BJ (cell line): Measurements from ENCODE around the gene PASD1. TPM values are rescaled to one million over a fixed set of nuclear protein-coding genes. Genes with fewer than 3 reads are reported as not detected.

Experiments used
- CTCF ChIA-PET: fragments of 350-600 bp; formaldehyde crosslinking; extraction: SDS; loops from one replicate; lab custom pipeline; 2021; ENCODE audit warnings: antibody characterized with exemption, inconsistent platforms; lab: Yijun Ruan, JAX
- POLR2A ChIA-PET: fragments of 300-600 bp; sonication (Branson Sonifier 250); formaldehyde crosslinking; extraction: SDS; loops from one replicate; lab custom pipeline; 2021; ENCODE audit warnings: antibody characterized with exemption; lab: Charles Lee
- DNase-seq: peaks from one replicate; pipeline ENCODE4 v3.0.0-alpha.2; 2011; ENCODE audit warnings: low read depth
- H3K27me3 ChIP-seq: 2 replicates; pipeline ENCODE4 v1.6.0; 2011; ENCODE audit warnings: low read length; ENCODE audit not compliant: control insufficient read depth, insufficient read depth
- H3K36me3 ChIP-seq: 2 replicates; pipeline ENCODE4 v1.5.1; 2011; ENCODE audit warnings: low read length; ENCODE audit not compliant: control insufficient read depth, insufficient read depth
- H3K4me3 ChIP-seq: 2 replicates; pipeline ENCODE4 v1.5.1; 2011; ENCODE audit warnings: low read depth, mild to moderate bottlenecking, control low read depth, low read length
- CTCF ChIP-seq: IDR thresholded peaks from 2 replicates; pipeline ENCODE4 v1.5.1; 2011; ENCODE audit warnings: low read depth, mild to moderate bottlenecking, control low read depth, inconsistent platforms, low read length, moderate library complexity; ENCODE audit not compliant: insufficient read depth
- polyA plus RNA-seq: library from polyadenylated mRNA; depleted of rRNA; stranded (reverse); fragments of >200 nt; gene quantifications from 2 replicates; pipeline ENCODE4 v1.2.3, GENCODE V29; 2011

PASD1 gene
- polyA plus RNA-seq, 1 experiment, result not detected

GRCh38 chrX:151708821-151709220 lies 145.3 kb downstream of the PASD1 start:
- CTCF ChIA-PET, result no interaction called here
- no peaks in the 10 kb centered on the region for H3K27me3 ChIP-seq
- no peaks in the 10 kb centered on the region for H3K36me3 ChIP-seq
- POLR2A ChIA-PET, result no interaction called here
- H3K4me3 ChIP-seq, result no peak overlapping the region
- DNase-seq, result no peak
- no peak for TF ChIP-seq CTCF

- H3K27me3 ChIP-seq, result no peaks in the 10 kb centered on the region
- TF ChIP-seq CTCF, result no peak
- POLR2A ChIA-PET, result no interaction called here
- H3K4me3 ChIP-seq, result no peak overlapping the region
- no peak for DNase-seq
- CTCF ChIA-PET, result interaction anchor here (1.4 kb wide), 1 partner anchor 922 kb away, joined by 4 read pairs; no protein-coding TSS in a partner anchor
- H3K36me3 ChIP-seq, result no peaks in the 10 kb centered on the region
These were observed 147.0 kb downstream of the PASD1 start for GRCh38 chrX:151710457-151710856.

- CTCF ChIA-PET, result interaction anchor here (1.4 kb wide), 1 partner anchor 921 kb away, joined by 4 read pairs; no protein-coding TSS in a partner anchor
- POLR2A ChIA-PET, result no interaction called here
- Histone ChIP-seq H3K4me3 (no peak overlapping the region), H3K36me3 (no peaks in the 10 kb centered on the region), H3K27me3 (no peaks in the 10 kb centered on the region)
- TF ChIP-seq CTCF, result no peak
- no peak for DNase-seq
These were observed 147.7 kb downstream of the PASD1 start for GRCh38 chrX:151711154-151711553.

GRCh38 chrX:151711787-151712186 lies 148.3 kb downstream of the PASD1 start:
- no peak for DNase-seq
- ChIA-PET CTCF (no interaction called here), POLR2A (no interaction called here)
- no peak for TF ChIP-seq CTCF
- Histone ChIP-seq H3K27me3 (no peaks in the 10 kb centered on the region), H3K36me3 (no peaks in the 10 kb centered on the region), H3K4me3 (no peak overlapping the region)

- DNase-seq, result no peak
- H3K4me3 ChIP-seq, result no peak overlapping the region
- ChIA-PET CTCF (no interaction called here), POLR2A (interaction anchor here (0.6 kb wide), 1 partner anchor 266 kb away, joined by 3 read pairs; no protein-coding TSS in a partner anchor)
- H3K36me3 ChIP-seq, result no peaks in the 10 kb centered on the region
- TF ChIP-seq CTCF, result no peak
- H3K27me3 ChIP-seq, result no peaks in the 10 kb centered on the region
These were observed 148.8 kb downstream of the PASD1 start for GRCh38 chrX:151712253-151712652.
